DOHH2 (cell line): ENCODE data around the gene CCL21.

Source experiments
- H3F3A ChIP-seq: fragments of 200-600 bp; sonication (generic), shearing (Covaris generic); 2 replicates; pipeline ENCODE4 v1.6.0; 2016; ENCODE audit warnings: antibody characterized with exemption, mild to moderate bottlenecking; ENCODE audit not compliant: control insufficient read depth, insufficient read depth
- H3K27ac ChIP-seq: fragments of 200-600 bp; sonication (generic); 2 replicates; pipeline ENCODE4 v1.5.1; 2014; ENCODE audit warnings: low read depth, mild to moderate bottlenecking, low read length, moderate library complexity
- H3K27me3 ChIP-seq: fragments of 200-600 bp; sonication (generic); 2 replicates; pipeline ENCODE4 v1.6.1; 2014; ENCODE audit warnings: mild to moderate bottlenecking, low read length, mixed read lengths; ENCODE audit not compliant: control insufficient read depth
- H3K36me3 ChIP-seq: fragments of 200-600 bp; sonication (generic); 2 replicates; pipeline ENCODE4 v1.6.1; 2014; ENCODE audit warnings: mild to moderate bottlenecking, low read length, moderate library complexity, mixed read lengths; ENCODE audit not compliant: control insufficient read depth
- H3K4me1 ChIP-seq: fragments of 200-600 bp; sonication (generic); 2 replicates; pipeline ENCODE4 v1.6.1; 2014; ENCODE audit warnings: mild to moderate bottlenecking, low read length, mixed read lengths; ENCODE audit not compliant: control insufficient read depth
- H3K4me2 ChIP-seq: fragments of 200-600 bp; sonication (generic); 2 replicates; pipeline ENCODE4 v1.6.0; 2014; ENCODE audit warnings: mild to moderate bottlenecking, low read length, moderate library complexity
- H3K4me3 ChIP-seq: fragments of 200-600 bp; sonication (generic); 2 replicates; pipeline ENCODE4 v1.5.1; 2014; ENCODE audit warnings: mild to moderate bottlenecking, low read length, mixed read lengths
- H3K79me2 ChIP-seq: fragments of 200-600 bp; sonication (generic); 2 replicates; pipeline ENCODE4 v1.6.1; 2014; ENCODE audit warnings: mild to moderate bottlenecking, low read length, mixed read lengths; ENCODE audit not compliant: control insufficient read depth
- H3K9me2 ChIP-seq: fragments of 200-600 bp; sonication (generic); replicated peaks from 2 replicates; pipeline ENCODE4 v1.6.1; 2014; ENCODE audit warnings: mild to moderate bottlenecking, low read length, mixed read lengths; ENCODE audit not compliant: control insufficient read depth
- H3K9me3 ChIP-seq: fragments of 200-600 bp; sonication (generic); 2 replicates; pipeline ENCODE4 v1.6.1; 2014; ENCODE audit warnings: antibody characterized with exemption, low read length, mixed read lengths; ENCODE audit not compliant: control insufficient read depth, insufficient read depth
- H4K20me1 ChIP-seq: fragments of 200-600 bp; sonication (generic); 2 replicates; pipeline ENCODE4 v1.6.0; 2014; ENCODE audit warnings: low read depth, mild to moderate bottlenecking, antibody characterized with exemption, low read length, moderate library complexity; ENCODE audit not compliant: control insufficient read depth, insufficient read depth
- EZH2phosphoT487 ChIP-seq: fragments of 200-600 bp; sonication (generic); IDR thresholded peaks from 2 replicates; pipeline ENCODE4 v1.6.1; 2017; ENCODE audit warnings: borderline replicate concordance, mild to moderate bottlenecking, antibody characterized with exemption, low read length, moderate library complexity, mixed read lengths
- TF ChIP-seq, protein P1 (sequence below): fragments of 200-600 bp; sonication (generic); IDR thresholded peaks from one replicate; pipeline ENCODE4 v1.5.1; 2014; ENCODE audit warnings: antibody characterized with exemption, mild to moderate bottlenecking, low read depth, low read length; ENCODE audit not compliant: poor library complexity, severe bottlenecking

Gene CCL21

DNA sequence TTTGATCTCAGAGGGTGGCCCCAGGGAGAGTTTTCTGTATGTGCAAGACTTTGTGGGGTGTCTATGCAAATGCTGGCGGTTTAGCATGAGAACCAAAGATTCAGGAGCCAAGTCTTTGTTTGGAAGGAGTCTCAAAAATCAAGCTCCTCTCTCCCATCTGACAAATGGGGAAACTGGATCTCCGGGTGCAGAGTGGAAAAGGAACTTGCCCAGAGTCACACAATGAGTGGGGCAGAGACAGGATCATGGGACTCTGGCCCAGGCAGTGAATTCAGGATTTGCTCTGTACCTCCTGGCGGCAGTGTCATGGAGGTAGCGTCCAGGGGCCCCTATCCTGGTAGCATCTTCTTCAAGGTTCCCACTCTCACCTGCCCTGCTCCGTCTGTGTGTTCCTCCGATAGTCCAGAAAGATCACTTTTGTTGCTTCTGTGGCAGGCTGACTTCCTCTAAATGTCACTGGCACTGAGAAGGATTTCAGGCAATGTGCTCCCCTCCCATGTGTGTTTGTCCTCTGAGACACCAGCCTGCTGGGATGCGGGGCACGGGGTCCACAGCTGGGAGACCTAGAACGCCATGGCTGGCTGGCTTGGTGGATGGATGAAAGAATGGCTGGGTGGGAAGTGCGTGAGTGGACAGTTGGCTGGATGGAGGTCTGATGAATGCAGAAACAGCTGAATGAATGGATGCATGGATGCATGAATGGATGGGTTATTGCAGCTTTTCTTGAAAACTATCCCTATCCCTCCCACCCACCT, 22.5 kb downstream of the CCL21 start:
- no peaks in the 10 kb centered on the region for H4K20me1 ChIP-seq
- H3F3A ChIP-seq = no peaks in the 10 kb centered on the region

DNA sequence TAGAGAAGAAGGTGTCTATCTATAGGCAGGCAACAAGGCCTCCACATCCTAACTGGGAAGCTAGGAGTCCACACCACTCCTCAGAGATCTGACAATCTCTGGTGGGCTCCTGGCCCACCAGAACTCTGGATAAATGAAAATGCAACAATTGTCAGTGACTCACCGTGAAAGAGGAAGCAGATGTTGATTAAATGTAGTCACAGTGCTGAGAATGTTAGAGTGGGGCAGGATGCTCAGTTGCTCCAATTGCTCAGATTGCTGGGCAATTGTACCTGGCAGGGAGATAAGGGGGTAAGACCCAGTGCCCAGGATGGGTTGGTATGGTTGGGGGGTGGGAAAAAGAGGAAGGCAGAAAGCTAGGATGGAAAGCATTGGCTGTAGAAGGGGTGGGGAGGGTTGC, 23.2 kb downstream of the CCL21 start:
- H3K36me3 ChIP-seq = no peaks in the 10 kb centered on the region
- H3K4me1 ChIP-seq = no peaks in the 10 kb centered on the region
- no peaks in the 10 kb centered on the region for H3K27me3 ChIP-seq
- no peak for TF ChIP-seq EZH2phosphoT487
- TF ChIP-seq, protein P1, sequence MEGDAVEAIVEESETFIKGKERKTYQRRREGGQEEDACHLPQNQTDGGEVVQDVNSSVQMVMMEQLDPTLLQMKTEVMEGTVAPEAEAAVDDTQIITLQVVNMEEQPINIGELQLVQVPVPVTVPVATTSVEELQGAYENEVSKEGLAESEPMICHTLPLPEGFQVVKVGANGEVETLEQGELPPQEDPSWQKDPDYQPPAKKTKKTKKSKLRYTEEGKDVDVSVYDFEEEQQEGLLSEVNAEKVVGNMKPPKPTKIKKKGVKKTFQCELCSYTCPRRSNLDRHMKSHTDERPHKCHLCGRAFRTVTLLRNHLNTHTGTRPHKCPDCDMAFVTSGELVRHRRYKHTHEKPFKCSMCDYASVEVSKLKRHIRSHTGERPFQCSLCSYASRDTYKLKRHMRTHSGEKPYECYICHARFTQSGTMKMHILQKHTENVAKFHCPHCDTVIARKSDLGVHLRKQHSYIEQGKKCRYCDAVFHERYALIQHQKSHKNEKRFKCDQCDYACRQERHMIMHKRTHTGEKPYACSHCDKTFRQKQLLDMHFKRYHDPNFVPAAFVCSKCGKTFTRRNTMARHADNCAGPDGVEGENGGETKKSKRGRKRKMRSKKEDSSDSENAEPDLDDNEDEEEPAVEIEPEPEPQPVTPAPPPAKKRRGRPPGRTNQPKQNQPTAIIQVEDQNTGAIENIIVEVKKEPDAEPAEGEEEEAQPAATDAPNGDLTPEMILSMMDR = no peak
- H3K27ac ChIP-seq = no peak overlapping the region
- H3F3A ChIP-seq = no peaks in the 10 kb centered on the region
- no peak overlapping the region for H3K4me3 ChIP-seq
- H3K9me2 ChIP-seq = no peaks in the 10 kb centered on the region
- H3K79me2 ChIP-seq = no peaks in the 10 kb centered on the region
- no peaks in the 10 kb centered on the region for H3K9me3 ChIP-seq
- no peak overlapping the region for H3K4me2 ChIP-seq
- H4K20me1 ChIP-seq = no peaks in the 10 kb centered on the region

More for the DNA sequence above, 22.5 kb downstream of the CCL21 start:
- Histone ChIP-seq H3K4me3 (no peak overlapping the region), H3K79me2 (no peaks in the 10 kb centered on the region), H3K27ac (no peak overlapping the region), H3K9me3 (no peaks in the 10 kb centered on the region), H3K4me1 (no peaks in the 10 kb centered on the region), H3K36me3 (no peaks in the 10 kb centered on the region), H3K4me2 (no peak overlapping the region), H3K9me2 (no peaks in the 10 kb centered on the region), H3K27me3 (peaks cover 2% of the 10 kb centered on the region; the same call in 1 of the 2 replicates)
- TF ChIP-seq, protein P1 = no peak
- no peak for TF ChIP-seq EZH2phosphoT487

DNA sequence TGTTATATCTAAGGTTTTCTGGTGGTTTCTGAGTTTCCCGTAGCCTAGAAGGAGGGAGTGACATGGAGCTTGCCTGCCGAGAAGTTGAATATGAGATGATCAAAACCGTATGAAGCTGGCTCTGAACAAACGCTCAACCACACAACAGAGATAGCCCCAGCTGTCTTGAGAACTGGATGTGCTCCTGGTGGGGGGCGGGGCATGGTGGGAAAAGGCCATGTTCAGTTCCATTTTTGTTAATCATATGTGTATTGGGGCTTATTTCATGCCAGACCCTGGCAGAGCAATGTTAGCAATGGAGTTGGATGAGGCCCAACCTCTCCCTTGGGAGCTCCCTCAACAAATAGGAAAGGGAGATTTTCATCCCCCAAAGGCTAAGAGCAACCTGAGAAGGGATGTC, 23.7 kb downstream of the CCL21 start:
- Histone ChIP-seq H3K27ac (no peak overlapping the region), H3F3A (no peaks in the 10 kb centered on the region), H3K79me2 (no peaks in the 10 kb centered on the region), H3K9me3 (no peaks in the 10 kb centered on the region), H4K20me1 (no peaks in the 10 kb centered on the region), H3K9me2 (no peaks in the 10 kb centered on the region), H3K4me3 (no peak overlapping the region), H3K4me2 (no peak overlapping the region), H3K36me3 (no peaks in the 10 kb centered on the region), H3K27me3 (no peaks in the 10 kb centered on the region), H3K4me1 (no peaks in the 10 kb centered on the region)
- no peak for TF ChIP-seq EZH2phosphoT487
- TF ChIP-seq, protein P1 = no peak
